ENCODE measurements around the gene PPP3CA.

The PPP3CA gene

DNA sequence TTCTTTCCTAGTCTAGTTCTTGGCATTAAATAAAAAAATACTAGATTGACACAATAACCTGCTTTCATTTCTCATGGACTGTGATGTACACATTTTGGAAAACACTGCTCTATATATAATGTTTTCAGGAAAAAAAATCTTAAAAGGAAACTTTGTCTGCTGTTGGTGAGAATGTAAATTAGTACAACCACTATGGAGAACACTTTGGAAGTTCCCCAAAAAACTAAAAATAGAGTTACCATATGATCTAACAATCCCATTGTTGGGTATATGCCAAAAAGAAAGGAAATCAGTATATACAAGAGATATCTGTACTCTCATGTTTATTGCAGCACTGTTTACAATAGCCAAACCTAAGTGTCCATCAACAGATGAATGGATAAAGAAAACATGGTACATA lies 202.3 kb downstream of the PPP3CA start:
- no peak overlapping the region for H3K4me3 ChIP-seq (ENCODE audit: severe bottlenecking)
- no peaks in the 10 kb centered on the region for H3K36me3 ChIP-seq (ENCODE audit: low read depth)
- DNase-seq (ENCODE audit: low spot score) (no peak), ATAC-seq (ENCODE audit: low read depth) (no peak)
- H3K27me3 ChIP-seq (ENCODE audit: insufficient read depth, poor library complexity, severe bottlenecking), result no peaks in the 10 kb centered on the region
- H3K9me3 ChIP-seq (ENCODE audit: severe bottlenecking), result no peaks in the 10 kb centered on the region
- no peak overlapping the region for H3K27ac ChIP-seq (ENCODE audit: poor library complexity, severe bottlenecking)
- H3K4me1 ChIP-seq (ENCODE audit: insufficient read depth, poor library complexity, severe bottlenecking), result no peaks in the 10 kb centered on the region
- TF ChIP-seq CTCF (IDR thresholded peaks at IDR 0.05; ENCODE audit: poor library complexity, severe bottlenecking), result no peak

- DNase-seq (ENCODE audit: low spot score) (no peak), ATAC-seq (ENCODE audit: low read depth) (no peak)
- no peak for TF ChIP-seq CTCF (IDR thresholded peaks at IDR 0.05; ENCODE audit: poor library complexity, severe bottlenecking)
- Histone ChIP-seq H3K4me3 (ENCODE audit: severe bottlenecking) (no peak overlapping the region), H3K4me1 (ENCODE audit: insufficient read depth, poor library complexity, severe bottlenecking) (no peaks in the 10 kb centered on the region), H3K27ac (ENCODE audit: poor library complexity, severe bottlenecking) (no peak overlapping the region), H3K27me3 (ENCODE audit: insufficient read depth, poor library complexity, severe bottlenecking) (no peaks in the 10 kb centered on the region), H3K36me3 (ENCODE audit: low read depth) (no peaks in the 10 kb centered on the region), H3K9me3 (ENCODE audit: severe bottlenecking) (no peaks in the 10 kb centered on the region)
These were observed 205.1 kb downstream of the PPP3CA start for GRCh38 chr4:101142259-101142658.

- no peak for TF ChIP-seq CTCF (IDR thresholded peaks at IDR 0.05; ENCODE audit: poor library complexity, severe bottlenecking)
- H3K4me1 ChIP-seq (ENCODE audit: insufficient read depth, poor library complexity, severe bottlenecking), result no peaks in the 10 kb centered on the region
These were observed 205.5 kb downstream of the PPP3CA start for GRCh38 chr4:101141855-101142254.

GRCh38 chr4:101141230-101141629 lies 206.1 kb downstream of the PPP3CA start:
- Histone ChIP-seq H3K27ac (ENCODE audit: poor library complexity, severe bottlenecking) (no peak overlapping the region), H3K36me3 (ENCODE audit: low read depth) (no peaks in the 10 kb centered on the region), H3K9me3 (ENCODE audit: severe bottlenecking) (no peaks in the 10 kb centered on the region), H3K4me1 (ENCODE audit: insufficient read depth, poor library complexity, severe bottlenecking) (no peaks in the 10 kb centered on the region), H3K4me3 (ENCODE audit: severe bottlenecking) (no peak overlapping the region), H3K27me3 (ENCODE audit: insufficient read depth, poor library complexity, severe bottlenecking) (no peaks in the 10 kb centered on the region)
- ATAC-seq (ENCODE audit: low read depth) (no peak), DNase-seq (ENCODE audit: low spot score) (no peak)
- TF ChIP-seq CTCF (IDR thresholded peaks at IDR 0.05; ENCODE audit: poor library complexity, severe bottlenecking), result no peak

More at GRCh38 chr4:101141855-101142254, 205.5 kb downstream of the PPP3CA start:
- ATAC-seq (ENCODE audit: low read depth) (no peak), DNase-seq (ENCODE audit: low spot score) (no peak)
- Histone ChIP-seq H3K27ac (ENCODE audit: poor library complexity, severe bottlenecking) (no peak overlapping the region), H3K4me3 (ENCODE audit: severe bottlenecking) (no peak overlapping the region), H3K9me3 (ENCODE audit: severe bottlenecking) (no peaks in the 10 kb centered on the region), H3K36me3 (ENCODE audit: low read depth) (no peaks in the 10 kb centered on the region), H3K27me3 (ENCODE audit: insufficient read depth, poor library complexity, severe bottlenecking) (no peaks in the 10 kb centered on the region)

- no peak overlapping the region for H3K27ac ChIP-seq (ENCODE audit: poor library complexity, severe bottlenecking)
- H3K9me3 ChIP-seq (ENCODE audit: severe bottlenecking), result no peaks in the 10 kb centered on the region
- no peaks in the 10 kb centered on the region for H3K36me3 ChIP-seq (ENCODE audit: low read depth)
- no peaks in the 10 kb centered on the region for H3K4me1 ChIP-seq (ENCODE audit: insufficient read depth, poor library complexity, severe bottlenecking)
- no peak overlapping the region for H3K4me3 ChIP-seq (ENCODE audit: severe bottlenecking)
- no peak for ATAC-seq (ENCODE audit: low read depth)
- DNase-seq (ENCODE audit: low spot score), result no peak
- no peaks in the 10 kb centered on the region for H3K27me3 ChIP-seq (ENCODE audit: insufficient read depth, poor library complexity, severe bottlenecking)
- TF ChIP-seq CTCF (IDR thresholded peaks at IDR 0.05; ENCODE audit: poor library complexity, severe bottlenecking), result no peak
These were observed 207.1 kb downstream of the PPP3CA start for GRCh38 chr4:101140228-101140627.

Data from RWPE2 (cell line).